ENCODE measurements around the gene PIM3. TPM values are rescaled to one million over a fixed set of nuclear protein-coding genes. Genes with fewer than 3 reads are reported as not detected.
A peak's percentile ranks its signal among the peaks of the same experiment; 100 is the strongest.

The PIM3 gene
- total RNA-seq, 1 donor from 2014 or later: 94.7 TPM

GRCh38 chr22:49946612-49947295 lies 13.8 kb upstream of the PIM3 start:
- Histone ChIP-seq H3K27me3 (ENCODE audit: low read depth) (no peaks in the 10 kb centered on the region), H3K4me1 (peaks cover 22% of the 10 kb centered on the region), H3K4me3 (peak overlapping the region; percentile 53), H3K27ac (peak overlapping the region; percentile 94), H3K9me3 (no peaks in the 10 kb centered on the region), H3K36me3 (no peaks in the 10 kb centered on the region)
- no peak for ATAC-seq
- TF ChIP-seq CTCF (IDR thresholded peaks at IDR 0.05): no peak
- DNase-seq: no peak
- intact Hi-C loops (cut with DNase I): no loop called here

GRCh38 chr22:49947296-49947622 lies 13.3 kb upstream of the PIM3 start:
- H3K4me1 ChIP-seq: peaks cover 28% of the 10 kb centered on the region
- DNase-seq (no peak), ATAC-seq (no peak)
- no peaks in the 10 kb centered on the region for H3K27me3 ChIP-seq (ENCODE audit: low read depth)
- peak overlapping the region; percentile 94 for H3K27ac ChIP-seq
- intact Hi-C loops (cut with DNase I): no loop called here
- TF ChIP-seq CTCF (IDR thresholded peaks at IDR 0.05): no peak
- H3K36me3 ChIP-seq: no peaks in the 10 kb centered on the region
- H3K4me3 ChIP-seq: peak overlapping the region; percentile 53
- no peaks in the 10 kb centered on the region for H3K9me3 ChIP-seq

GRCh38 chr22:49948116-49948957 lies 12.2 kb upstream of the PIM3 start:
- Histone ChIP-seq H3K9me3 (no peaks in the 10 kb centered on the region), H3K27me3 (ENCODE audit: low read depth) (no peaks in the 10 kb centered on the region), H3K36me3 (no peaks in the 10 kb centered on the region), H3K4me1 (peaks cover 38% of the 10 kb centered on the region), H3K27ac (peak overlapping the region; percentile 94), H3K4me3 (peak overlapping the region; percentile 53)
- ATAC-seq: peak; percentile 2 to 17
- no peak for DNase-seq
- TF ChIP-seq CTCF (IDR thresholded peaks at IDR 0.05): no peak
- intact Hi-C loops (cut with DNase I): no loop called here

- Histone ChIP-seq H3K27ac (peak overlapping the region; percentile 94), H3K27me3 (ENCODE audit: low read depth) (no peaks in the 10 kb centered on the region), H3K36me3 (no peaks in the 10 kb centered on the region), H3K9me3 (no peaks in the 10 kb centered on the region), H3K4me1 (peaks cover 47% of the 10 kb centered on the region), H3K4me3 (peak overlapping the region; percentile 53)
- no peak for TF ChIP-seq CTCF (IDR thresholded peaks at IDR 0.05)
- DNase-seq (peak; percentile 94), ATAC-seq (peak; percentile 74 to 77)
- intact Hi-C loops (cut with DNase I): no loop called here
These were observed 11.3 kb upstream of the PIM3 start for GRCh38 chr22:49948958-49949913.

GRCh38 chr22:49949914-49950292 lies 10.7 kb upstream of the PIM3 start:
- no peak for TF ChIP-seq CTCF (IDR thresholded peaks at IDR 0.05)
- intact Hi-C loops (cut with DNase I): no loop called here
- DNase-seq: no peak
- H3K4me1 ChIP-seq: peaks cover 54% of the 10 kb centered on the region
- H3K27ac ChIP-seq: peak overlapping the region; percentile 94
- no peak overlapping the region for H3K4me3 ChIP-seq
- H3K36me3 ChIP-seq: no peaks in the 10 kb centered on the region
- H3K9me3 ChIP-seq: no peaks in the 10 kb centered on the region
- ATAC-seq: no peak
- no peaks in the 10 kb centered on the region for H3K27me3 ChIP-seq (ENCODE audit: low read depth)

Data from lower lobe of right lung (tissue), 2 donors.